Mucosa of descending colon (tissue), 3 donors: ENCODE data around the gene KRT20. TPM values are rescaled to one million over a fixed set of nuclear protein-coding genes. Genes with fewer than 3 reads are reported as not detected.

Source experiments
- ATAC-seq: fragments of 200-7000 bp; cut with Tn5 transposase; one replicate; pipeline ENCODE4 v1.9.1; 2020; ENCODE audit warnings: mild to moderate bottlenecking, moderate library complexity
- DNase-seq, 3 donors: peaks; one replicate each; pipeline ENCODE4 v3.0.0-alpha.2; 2020
- H3K36me3 ChIP-seq: fragments of 200-600 bp; one replicate; pipeline ENCODE4 v1.8.0; 2021; ENCODE audit warnings: low read depth, mild to moderate bottlenecking
- H3K4me1 ChIP-seq: fragments of 200-600 bp; one replicate; pipeline ENCODE4 v1.8.0; 2021; ENCODE audit warnings: low read depth, mild to moderate bottlenecking
- H3K4me3 ChIP-seq: fragments of 200-600 bp; one replicate; pipeline ENCODE4 v1.8.0; 2021; ENCODE audit warnings: mild to moderate bottlenecking
- H3K9me3 ChIP-seq: fragments of 200-600 bp; one replicate; pipeline ENCODE4 v1.8.0; 2021; ENCODE audit warnings: mild to moderate bottlenecking
- intact Hi-C, 2 donors: fragments of 100-400 bp; cut with DNase I in 1 of 2; cut with micrococcal nuclease in 1 of 2; formaldehyde crosslinking; loops; one replicate each; pipeline versions ENCODE4 v1.11.0 to v1.11.1; 2022; cut with DNase I, micrococcal nuclease
- total RNA-seq, 3 donors: library from RNA; stranded (reverse); fragmentation: NEBNext Ultra II Directional in 2 of 3; extraction: Animal tissue kit (Norgen Biotek cat#: 25700) in 2 of 3; gene quantifications; one replicate each; pipeline versions ENCODE4 v1.2.1 to v1.2.4, GENCODE V29; 2021 to 2023
- TF ChIP-seq, protein P1 (sequence below): fragments of 200-600 bp; IDR thresholded peaks from one replicate; pipeline ENCODE4 v1.8.0; 2022; ENCODE audit warnings: antibody characterized with exemption, mild to moderate bottlenecking
- donor health status: DM: no; HTN: no; CAD: no; lungs with moderate emphysema.
- donor health status: DM: no; HTN: no; CAD: no.
- donor health status: DM: no; HTN: yes; CAD: no.

The KRT20 gene
- total RNA-seq, 3 donors from 2014 or later: 553 to 1,810 (median 1,312) TPM

GRCh38 chr17:40905370-40905769 is 20.3 kb upstream of the KRT20 start:
- H3K4me1 ChIP-seq: peaks cover 18% of the 10 kb centered on the region
- H3K4me3 ChIP-seq: no peak overlapping the region
- H3K9me3 ChIP-seq: no peaks in the 10 kb centered on the region
- TF ChIP-seq, protein P1, sequence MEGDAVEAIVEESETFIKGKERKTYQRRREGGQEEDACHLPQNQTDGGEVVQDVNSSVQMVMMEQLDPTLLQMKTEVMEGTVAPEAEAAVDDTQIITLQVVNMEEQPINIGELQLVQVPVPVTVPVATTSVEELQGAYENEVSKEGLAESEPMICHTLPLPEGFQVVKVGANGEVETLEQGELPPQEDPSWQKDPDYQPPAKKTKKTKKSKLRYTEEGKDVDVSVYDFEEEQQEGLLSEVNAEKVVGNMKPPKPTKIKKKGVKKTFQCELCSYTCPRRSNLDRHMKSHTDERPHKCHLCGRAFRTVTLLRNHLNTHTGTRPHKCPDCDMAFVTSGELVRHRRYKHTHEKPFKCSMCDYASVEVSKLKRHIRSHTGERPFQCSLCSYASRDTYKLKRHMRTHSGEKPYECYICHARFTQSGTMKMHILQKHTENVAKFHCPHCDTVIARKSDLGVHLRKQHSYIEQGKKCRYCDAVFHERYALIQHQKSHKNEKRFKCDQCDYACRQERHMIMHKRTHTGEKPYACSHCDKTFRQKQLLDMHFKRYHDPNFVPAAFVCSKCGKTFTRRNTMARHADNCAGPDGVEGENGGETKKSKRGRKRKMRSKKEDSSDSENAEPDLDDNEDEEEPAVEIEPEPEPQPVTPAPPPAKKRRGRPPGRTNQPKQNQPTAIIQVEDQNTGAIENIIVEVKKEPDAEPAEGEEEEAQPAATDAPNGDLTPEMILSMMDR: no peak
- intact Hi-C loops: loop anchor here (5.0 to 10.0 kb wide), 3 partner anchors 417 to 757 kb away; no protein-coding TSS in a partner anchor
- DNase-seq (no peak), ATAC-seq (no peak)
- H3K36me3 ChIP-seq: no peaks in the 10 kb centered on the region

GRCh38 chr17:40903129-40903847 is 18.2 kb upstream of the KRT20 start:
- intact Hi-C loops: loop anchor here (10.0 kb wide), 1 partner anchor 642 kb away; no protein-coding TSS in a partner anchor
- Histone ChIP-seq H3K4me3 (no peak overlapping the region), H3K9me3 (no peaks in the 10 kb centered on the region), H3K36me3 (no peaks in the 10 kb centered on the region), H3K4me1 (peaks cover 13% of the 10 kb centered on the region)
- ATAC-seq: peak; percentile 70
- TF ChIP-seq, protein P1: no peak
- DNase-seq: peak; percentile 54 to 79 (median 57)

- H3K4me1 ChIP-seq: peaks cover 13% of the 10 kb centered on the region
- DNase-seq: no peak
- TF ChIP-seq, protein P1: no peak
- H3K9me3 ChIP-seq: no peaks in the 10 kb centered on the region
- peak; percentile 2 for ATAC-seq
- H3K4me3 ChIP-seq: no peak overlapping the region
- intact Hi-C loops: loop anchor here (10.0 kb wide), 1 partner anchor 642 kb away; no protein-coding TSS in a partner anchor
- no peaks in the 10 kb centered on the region for H3K36me3 ChIP-seq
These were observed 17.5 kb upstream of the KRT20 start for GRCh38 chr17:40902498-40902897.

DNA sequence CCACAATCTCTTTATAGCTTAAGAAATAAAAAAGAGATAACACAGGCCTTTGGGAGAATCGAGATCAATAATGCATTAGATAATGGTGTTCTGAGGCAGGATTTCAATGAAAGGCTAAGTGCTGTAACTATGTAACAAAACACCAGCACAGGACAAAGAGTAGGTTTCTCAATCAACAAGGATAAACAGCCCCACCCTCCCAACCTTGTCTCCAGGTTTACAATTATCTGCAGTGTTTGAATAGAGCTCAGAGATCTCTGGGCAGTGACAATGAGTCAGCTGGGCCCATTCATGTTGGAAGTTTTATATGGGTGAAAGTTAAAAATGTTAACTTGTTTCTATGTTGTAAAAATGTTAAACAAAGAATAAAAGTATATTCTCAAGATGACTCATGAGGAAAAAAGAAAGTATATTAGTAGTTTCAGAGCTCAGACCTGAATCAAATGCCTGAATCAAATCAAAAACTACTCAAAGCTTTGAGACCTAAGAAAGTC is 17.0 kb upstream of the KRT20 start:
- no peaks in the 10 kb centered on the region for H3K36me3 ChIP-seq
- H3K9me3 ChIP-seq: no peaks in the 10 kb centered on the region
- DNase-seq: peak in 1 of 3 donors; percentile 85
- peak; percentile 76 for ATAC-seq
- H3K4me3 ChIP-seq: no peak overlapping the region
- intact Hi-C loops: loop anchor here (10.0 kb wide), 1 partner anchor 643 kb away; no protein-coding TSS in a partner anchor
- TF ChIP-seq, protein P1: no peak
- peaks cover 13% of the 10 kb centered on the region for H3K4me1 ChIP-seq

DNA sequence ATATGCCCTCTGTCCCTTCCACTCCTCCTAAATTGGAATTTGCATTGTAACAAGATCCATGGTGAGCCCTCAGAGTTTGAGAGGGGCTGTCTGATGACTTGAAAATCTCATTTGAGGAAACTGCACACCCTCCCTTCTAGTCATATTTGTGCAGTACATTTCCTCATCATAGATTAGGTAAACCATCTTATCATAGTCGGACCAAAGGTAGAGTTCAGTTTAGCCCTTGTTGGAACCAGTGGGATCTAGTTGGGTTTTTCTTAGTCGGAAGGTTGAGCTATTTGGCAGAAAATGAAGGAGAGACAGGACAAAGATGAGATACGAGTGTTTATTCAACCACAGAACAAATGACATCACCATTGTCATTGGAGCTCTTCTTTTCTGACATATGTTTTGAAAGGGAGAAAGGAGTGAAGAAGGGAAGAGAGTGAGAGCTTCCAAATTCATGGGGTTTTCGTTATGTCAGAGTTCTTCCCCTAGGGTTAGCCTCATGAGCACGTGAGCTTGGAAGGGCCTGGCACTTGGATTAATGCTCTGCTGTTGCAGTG is 15.8 kb upstream of the KRT20 start:
- Histone ChIP-seq H3K9me3 (no peaks in the 10 kb centered on the region), H3K4me1 (peaks cover 13% of the 10 kb centered on the region), H3K36me3 (no peaks in the 10 kb centered on the region), H3K4me3 (no peak overlapping the region)
- no peak for DNase-seq
- TF ChIP-seq, protein P1: no peak
- intact Hi-C loops: loop anchor here (10.0 kb wide), 1 partner anchor 644 kb away; no protein-coding TSS in a partner anchor
- ATAC-seq: peak; percentile 32
